Measurements from ENCODE around the gene IL17RD. TPM values are rescaled to one million over a fixed set of nuclear protein-coding genes. Genes with fewer than 3 reads are reported as not detected.
"Not testable (repeated sequence)": the region's sequence is repeated elsewhere in the genome, so short reads cannot be mapped to it uniquely, and the experiment has no call there.

The IL17RD gene
- total RNA-seq, 2 experiments from 2014 or later = not detected

GRCh38 chr3:57085211-57085610 is 79.9 kb downstream of the IL17RD start:
- H3K36me3 ChIP-seq (ENCODE audit: insufficient read depth, low read length) = no peaks in the 10 kb centered on the region
- no peak overlapping the region for H3K4me3 ChIP-seq (ENCODE audit: low read length)
- ChIA-PET CTCF (no interaction called here), POLR2A (no interaction called here)
- H3K4me3 Mint-ChIP-seq = no peak overlapping the region
- H3K4me1 ChIP-seq (ENCODE audit: insufficient read depth, low read length) = no peaks in the 10 kb centered on the region
- no peaks in the 10 kb centered on the region for H3K9me3 ChIP-seq (ENCODE audit: control insufficient read depth in 1 of 2, insufficient read depth in 1 of 2, low read length in 2 of 2)
- DNase-seq (no peak), ATAC-seq (ENCODE audit: poor library complexity) (no peak)
- no peaks in the 10 kb centered on the region for H3K36me3 Mint-ChIP-seq (ENCODE audit: low read depth)
- no peaks in the 10 kb centered on the region for H3K4me1 Mint-ChIP-seq (ENCODE audit: low read depth)
- H3K27me3 Mint-ChIP-seq = peaks cover 32% of the 10 kb centered on the region
- no peaks in the 10 kb centered on the region for H3K9me3 Mint-ChIP-seq
- intact Hi-C loops (cut with DNase I, micrococcal nuclease) = no loop called here
- no peak overlapping the region for H3K27ac Mint-ChIP-seq
- H3K27ac ChIP-seq (ENCODE audit: low read depth in 1 of 2, low read length in 2 of 2) = no peak overlapping the region
- no peak for TF ChIP-seq CTCF (IDR thresholded peaks at IDR 0.05)
- peaks cover 2 to 11% of the 10 kb centered on the region in 2 experiments for H3K27me3 ChIP-seq (ENCODE audit: control insufficient read depth in 1 of 2, insufficient read depth in 2 of 2, low read length in 2 of 2)

- H3K4me1 Mint-ChIP-seq (ENCODE audit: low read depth); POLR2A ChIA-PET; H3K27ac Mint-ChIP-seq; H3K4me1 ChIP-seq (ENCODE audit: insufficient read depth, low read length); H3K27ac ChIP-seq (ENCODE audit: low read depth in 1 of 2, low read length in 2 of 2); intact Hi-C loops (cut with DNase I, micrococcal nuclease); ATAC-seq (ENCODE audit: poor library complexity); H3K36me3 ChIP-seq (ENCODE audit: insufficient read depth, low read length); H3K4me3 ChIP-seq (ENCODE audit: low read length); H3K36me3 Mint-ChIP-seq (ENCODE audit: low read depth); H3K9me3 ChIP-seq (ENCODE audit: control insufficient read depth in 1 of 2, insufficient read depth in 1 of 2, low read length in 2 of 2); DNase-seq; H3K9me3 Mint-ChIP-seq; H3K4me3 Mint-ChIP-seq: not testable (repeated sequence)
- CTCF ChIA-PET = interaction anchor here (0.6 to 0.9 kb wide), 2 partner anchors 17 to 196 kb away, joined by 3 read pairs; no protein-coding TSS in a partner anchor
- peaks cover 35% of the 10 kb centered on the region for H3K27me3 Mint-ChIP-seq
- H3K27me3 ChIP-seq (ENCODE audit: control insufficient read depth in 1 of 2, insufficient read depth in 2 of 2, low read length in 2 of 2) = peaks cover 12 to 25% of the 10 kb centered on the region in 2 experiments
These were observed 81.7 kb downstream of the IL17RD start for GRCh38 chr3:57083266-57083995.

- H3K27me3 Mint-ChIP-seq = peaks cover 42% of the 10 kb centered on the region
- Histone ChIP-seq H3K36me3 (ENCODE audit: insufficient read depth, low read length) (no peaks in the 10 kb centered on the region), H3K9me3 (ENCODE audit: control insufficient read depth in 1 of 2, insufficient read depth in 1 of 2, low read length in 2 of 2) (peaks cover 0 to 12% of the 10 kb centered on the region in 2 experiments), H3K4me1 (ENCODE audit: insufficient read depth, low read length) (peaks cover 17% of the 10 kb centered on the region), H3K4me3 (ENCODE audit: low read length) (no peak overlapping the region), H3K27ac (ENCODE audit: low read depth in 1 of 2, low read length in 2 of 2) (no peak overlapping the region), H3K27me3 (ENCODE audit: control insufficient read depth in 1 of 2, insufficient read depth in 2 of 2, low read length in 2 of 2) (peaks cover 21 to 35% of the 10 kb centered on the region in 2 experiments)
- CTCF ChIA-PET = interaction anchor here (0.9 kb wide), 1 partner anchor 18 kb away, joined by 3 read pairs; no protein-coding TSS in a partner anchor
- no peak for TF ChIP-seq CTCF (IDR thresholded peaks at IDR 0.05)
- H3K4me1 Mint-ChIP-seq (ENCODE audit: low read depth) = peaks cover 7% of the 10 kb centered on the region
- POLR2A ChIA-PET = no interaction called here
- ATAC-seq (ENCODE audit: poor library complexity) (no peak), DNase-seq (no peak)
- intact Hi-C loops (cut with DNase I, micrococcal nuclease) = no loop called here
- H3K4me3 Mint-ChIP-seq = no peak overlapping the region
- H3K36me3 Mint-ChIP-seq (ENCODE audit: low read depth) = no peaks in the 10 kb centered on the region
- no peaks in the 10 kb centered on the region for H3K9me3 Mint-ChIP-seq
- no peak overlapping the region for H3K27ac Mint-ChIP-seq
These were observed 82.7 kb downstream of the IL17RD start for GRCh38 chr3:57082481-57082880.

Measured in CD4-positive, alpha-beta T cell (primary cell).